ENCODE results near the gene RAX. TPM values are rescaled to one million over a fixed set of nuclear protein-coding genes. Genes with fewer than 3 reads are reported as not detected.

The RAX gene
- total and polyA plus RNA-seq, 7 experiments from 2014 or later = not detected

DNA sequence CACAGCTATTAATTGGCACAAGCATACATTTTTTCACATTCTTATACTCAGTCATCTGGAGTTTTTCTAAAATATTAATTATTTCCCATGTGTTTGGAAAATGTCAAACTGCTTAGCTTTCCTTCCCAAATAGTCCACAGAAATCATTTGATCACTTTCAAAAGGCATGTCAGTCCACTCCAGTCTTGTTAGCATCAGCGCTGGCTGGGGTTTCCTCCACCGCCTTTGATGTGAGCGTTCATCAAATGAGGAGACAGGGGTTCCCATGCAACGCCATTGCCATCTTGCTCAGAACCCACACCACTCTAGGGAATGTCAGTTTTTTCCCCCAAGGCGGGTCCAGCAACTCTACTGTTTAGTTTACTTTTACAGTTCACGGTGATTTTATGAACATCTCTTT, 13.1 kb upstream of the RAX start:
- H3K4me1 ChIP-seq (ENCODE audit: control insufficient read depth in 2 of 2, insufficient read depth in 2 of 2, low read length in 2 of 2) = no peaks in the 10 kb centered on the region
- intact Hi-C loops (cut with micrococcal nuclease) = no loop called here
- no peaks in the 10 kb centered on the region for H3K9me3 ChIP-seq (ENCODE audit: control insufficient read depth in 2 of 3, low read length in 3 of 3)
- CTCF ChIA-PET = no interaction called here
- Mint-ChIP-seq H3K4me1 (no peaks in the 10 kb centered on the region), H3K36me3 (no peaks in the 10 kb centered on the region), H3K27me3 (peaks cover 48 to 59% (median 53%) of the 10 kb centered on the region in 5 donors), H3K9me3 (no peaks in the 10 kb centered on the region), H3K27ac (no peak overlapping the region), H3K4me3 (no peak overlapping the region)
- ATAC-seq (no peak), DNase-seq (no peak)
- H3K27me3 ChIP-seq (ENCODE audit: control insufficient read depth in 2 of 2, insufficient read depth in 2 of 2, low read length in 2 of 2) = peaks cover 0 to 3% of the 10 kb centered on the region in 2 donors
- no peaks in the 10 kb centered on the region for H3K36me3 ChIP-seq (ENCODE audit: control insufficient read depth in 2 of 3, insufficient read depth in 3 of 3, low read length in 3 of 3)
- H3K4me3 ChIP-seq (ENCODE audit: low read length) = no peak overlapping the region
- H3K27ac ChIP-seq (ENCODE audit: low read depth, low read length) = no peak overlapping the region
- POLR2A ChIA-PET = no interaction called here

DNA sequence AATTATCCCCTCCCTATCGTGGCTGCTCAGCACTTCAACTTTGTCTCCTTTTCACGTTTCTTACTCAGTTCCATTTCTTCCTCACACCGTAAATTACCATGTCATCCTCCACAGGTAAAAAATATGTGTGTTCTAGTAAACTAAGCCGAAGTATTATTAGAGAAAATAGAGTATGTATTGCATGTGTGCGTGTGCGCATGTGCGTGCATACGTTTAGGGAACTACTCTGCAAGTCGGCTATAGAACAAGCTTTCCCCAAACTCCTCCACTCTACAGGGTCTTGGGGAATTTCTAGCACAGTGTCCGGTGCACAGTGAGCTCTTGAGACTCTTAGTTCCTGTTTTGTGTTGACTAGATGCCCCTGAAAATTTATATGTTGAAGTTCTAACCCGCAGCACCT, 9.1 kb upstream of the RAX start:
- no peak overlapping the region for H3K4me3 Mint-ChIP-seq
- no peaks in the 10 kb centered on the region for H3K9me3 Mint-ChIP-seq
- no peaks in the 10 kb centered on the region for H3K36me3 ChIP-seq (ENCODE audit: control insufficient read depth in 2 of 3, insufficient read depth in 3 of 3, low read length in 3 of 3)
- no peak overlapping the region for H3K27ac ChIP-seq (ENCODE audit: low read depth, low read length)
- ATAC-seq (no peak), DNase-seq (no peak)
- H3K27me3 ChIP-seq (ENCODE audit: control insufficient read depth in 2 of 2, insufficient read depth in 2 of 2, low read length in 2 of 2) = peaks cover 0 to 3% of the 10 kb centered on the region in 2 donors
- CTCF ChIA-PET = no interaction called here
- no peak overlapping the region for H3K27ac Mint-ChIP-seq
- no peaks in the 10 kb centered on the region for H3K4me1 Mint-ChIP-seq
- intact Hi-C loops (cut with micrococcal nuclease) = no loop called here
- peaks cover 60 to 77% (median 70%) of the 10 kb centered on the region in 5 donors for H3K27me3 Mint-ChIP-seq
- no peaks in the 10 kb centered on the region for H3K9me3 ChIP-seq (ENCODE audit: control insufficient read depth in 2 of 3, low read length in 3 of 3)
- no peak overlapping the region for H3K4me3 ChIP-seq (ENCODE audit: low read length)
- H3K36me3 Mint-ChIP-seq = no peaks in the 10 kb centered on the region
- H3K4me1 ChIP-seq (ENCODE audit: control insufficient read depth in 2 of 2, insufficient read depth in 2 of 2, low read length in 2 of 2) = no peaks in the 10 kb centered on the region
- POLR2A ChIA-PET = no interaction called here

DNA sequence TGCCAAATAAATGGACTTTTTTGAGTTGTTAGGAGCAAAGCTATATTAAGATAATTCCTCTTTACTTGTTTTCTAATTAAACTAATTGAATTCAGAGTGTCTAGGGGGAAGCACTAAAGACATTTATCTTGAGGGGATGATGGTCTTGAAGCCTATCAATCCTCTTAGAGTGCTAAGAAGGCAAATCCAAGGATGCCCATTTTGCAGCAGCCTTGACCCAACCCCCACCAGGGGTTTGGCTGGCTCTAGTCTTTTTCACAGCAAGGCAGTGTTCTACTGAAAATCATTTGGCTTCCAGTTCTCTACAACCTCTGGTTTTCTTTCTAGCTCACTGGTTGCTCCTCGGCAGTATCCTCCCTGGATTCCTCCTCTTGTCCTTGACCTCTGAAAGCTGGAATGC, 6.5 kb upstream of the RAX start:
- intact Hi-C loops (cut with micrococcal nuclease) = loop anchor here in 1 of 2 donors (10.0 kb wide), 1 partner anchor 415 kb away; the partner anchor contains the start of gene CCBE1
- H3K36me3 ChIP-seq (ENCODE audit: control insufficient read depth in 2 of 3, insufficient read depth in 3 of 3, low read length in 3 of 3) = no peaks in the 10 kb centered on the region
- Mint-ChIP-seq H3K27me3 (peaks cover 68 to 87% (median 73%) of the 10 kb centered on the region in 5 donors), H3K36me3 (peaks cover 0 to 3% (median 0%) of the 10 kb centered on the region in 5 donors), H3K9me3 (peaks cover 0 to 1% (median 0%) of the 10 kb centered on the region in 11 donors), H3K27ac (no peak overlapping the region), H3K4me1 (peaks cover 0 to 4% (median 0%) of the 10 kb centered on the region in 7 donors), H3K4me3 (no peak overlapping the region)
- H3K9me3 ChIP-seq (ENCODE audit: control insufficient read depth in 2 of 3, low read length in 3 of 3) = no peaks in the 10 kb centered on the region
- ChIA-PET POLR2A (no interaction called here), CTCF (no interaction called here)
- H3K4me1 ChIP-seq (ENCODE audit: control insufficient read depth in 2 of 2, insufficient read depth in 2 of 2, low read length in 2 of 2) = no peaks in the 10 kb centered on the region
- no peak overlapping the region for H3K4me3 ChIP-seq (ENCODE audit: low read length)
- no peak for ATAC-seq
- H3K27me3 ChIP-seq (ENCODE audit: control insufficient read depth in 2 of 2, insufficient read depth in 2 of 2, low read length in 2 of 2) = peaks cover 0 to under 1% of the 10 kb centered on the region in 2 donors
- DNase-seq = no peak
- H3K27ac ChIP-seq (ENCODE audit: low read depth, low read length) = no peak overlapping the region

DNA sequence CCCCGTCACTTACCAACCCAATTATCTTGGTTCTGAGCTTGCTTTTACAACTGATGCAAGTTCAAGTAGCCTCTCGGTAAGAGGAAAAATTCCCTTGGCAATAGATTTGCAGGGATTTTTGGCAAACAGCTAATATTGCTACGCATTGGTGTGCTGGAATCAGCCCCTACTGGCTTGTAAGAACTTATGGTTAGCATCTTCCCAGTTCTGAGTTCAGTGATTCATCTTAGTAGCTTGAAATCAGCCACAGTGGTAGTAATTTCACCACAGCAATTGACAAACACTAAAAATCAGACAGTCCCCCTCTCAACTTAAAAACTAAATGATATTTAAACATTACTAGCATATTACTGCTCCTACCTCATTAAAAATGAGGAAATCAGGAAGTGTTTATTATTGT, 5.9 kb upstream of the RAX start:
- peaks cover 0 to 8% (median 2%) of the 10 kb centered on the region in 7 donors for H3K4me1 Mint-ChIP-seq
- Histone ChIP-seq H3K4me3 (ENCODE audit: low read length) (no peak overlapping the region), H3K27ac (ENCODE audit: low read depth, low read length) (no peak overlapping the region), H3K9me3 (ENCODE audit: control insufficient read depth in 2 of 3, low read length in 3 of 3) (no peaks in the 10 kb centered on the region), H3K36me3 (ENCODE audit: control insufficient read depth in 2 of 3, insufficient read depth in 3 of 3, low read length in 3 of 3) (no peaks in the 10 kb centered on the region), H3K27me3 (ENCODE audit: control insufficient read depth in 2 of 2, insufficient read depth in 2 of 2, low read length in 2 of 2) (no peaks in the 10 kb centered on the region), H3K4me1 (ENCODE audit: control insufficient read depth in 2 of 2, insufficient read depth in 2 of 2, low read length in 2 of 2) (no peaks in the 10 kb centered on the region)
- ChIA-PET CTCF (no interaction called here), POLR2A (no interaction called here)
- ATAC-seq = no peak
- peaks cover 0 to 4% (median 0%) of the 10 kb centered on the region in 5 donors for H3K36me3 Mint-ChIP-seq
- no peak for DNase-seq
- H3K27ac Mint-ChIP-seq = no peak overlapping the region
- intact Hi-C loops (cut with micrococcal nuclease) = loop anchor here in 1 of 2 donors (10.0 kb wide), 1 partner anchor 416 kb away; the partner anchor contains the start of gene CCBE1
- H3K4me3 Mint-ChIP-seq = no peak overlapping the region
- peaks cover 0 to 1% (median 0%) of the 10 kb centered on the region in 11 donors for H3K9me3 Mint-ChIP-seq
- peaks cover 68 to 87% (median 74%) of the 10 kb centered on the region in 5 donors for H3K27me3 Mint-ChIP-seq

DNA sequence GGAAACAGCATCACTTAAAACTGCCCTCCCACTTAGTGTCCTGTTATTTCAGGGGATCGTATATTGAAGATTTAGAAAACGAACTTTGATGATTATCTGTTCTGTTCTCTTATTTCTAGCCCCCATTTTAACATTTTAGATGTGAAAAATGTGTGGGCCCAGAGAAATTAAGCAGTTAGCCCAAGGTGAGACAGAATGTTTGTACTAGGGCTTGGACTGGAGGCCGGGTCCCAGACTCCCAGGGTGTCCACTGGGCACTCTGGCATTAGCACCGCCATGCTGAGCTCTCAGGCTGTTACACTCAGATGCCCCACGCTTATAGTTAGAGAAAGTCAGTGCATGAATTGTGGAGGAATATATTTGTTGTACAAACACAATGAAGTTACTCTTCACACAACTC, 5.5 kb upstream of the RAX start:
- H3K4me3 ChIP-seq (ENCODE audit: low read length) = no peak overlapping the region
- CTCF ChIA-PET = no interaction called here
- no peak overlapping the region for H3K27ac ChIP-seq (ENCODE audit: low read depth, low read length)
- no peaks in the 10 kb centered on the region for H3K4me1 ChIP-seq (ENCODE audit: control insufficient read depth in 2 of 2, insufficient read depth in 2 of 2, low read length in 2 of 2)
- H3K4me3 Mint-ChIP-seq = no peak overlapping the region
- H3K27ac Mint-ChIP-seq = no peak overlapping the region
- DNase-seq (no peak), ATAC-seq (no peak)
- H3K36me3 ChIP-seq (ENCODE audit: control insufficient read depth in 2 of 3, insufficient read depth in 3 of 3, low read length in 3 of 3) = no peaks in the 10 kb centered on the region
- intact Hi-C loops (cut with micrococcal nuclease) = loop anchor here in 1 of 2 donors (10.0 kb wide), 1 partner anchor 416 kb away; the partner anchor contains the start of gene CCBE1
- peaks cover 2 to 8% (median 4%) of the 10 kb centered on the region in 7 donors for H3K4me1 Mint-ChIP-seq
- H3K27me3 ChIP-seq (ENCODE audit: control insufficient read depth in 2 of 2, insufficient read depth in 2 of 2, low read length in 2 of 2) = no peaks in the 10 kb centered on the region
- H3K9me3 Mint-ChIP-seq = peaks cover 0 to 1% (median 0%) of the 10 kb centered on the region in 11 donors
- peaks cover 0 to 4% (median 0%) of the 10 kb centered on the region in 5 donors for H3K36me3 Mint-ChIP-seq
- POLR2A ChIA-PET = no interaction called here
- no peaks in the 10 kb centered on the region for H3K9me3 ChIP-seq (ENCODE audit: control insufficient read depth in 2 of 3, low read length in 3 of 3)
- H3K27me3 Mint-ChIP-seq = peaks cover 68 to 87% (median 76%) of the 10 kb centered on the region in 5 donors

DNA sequence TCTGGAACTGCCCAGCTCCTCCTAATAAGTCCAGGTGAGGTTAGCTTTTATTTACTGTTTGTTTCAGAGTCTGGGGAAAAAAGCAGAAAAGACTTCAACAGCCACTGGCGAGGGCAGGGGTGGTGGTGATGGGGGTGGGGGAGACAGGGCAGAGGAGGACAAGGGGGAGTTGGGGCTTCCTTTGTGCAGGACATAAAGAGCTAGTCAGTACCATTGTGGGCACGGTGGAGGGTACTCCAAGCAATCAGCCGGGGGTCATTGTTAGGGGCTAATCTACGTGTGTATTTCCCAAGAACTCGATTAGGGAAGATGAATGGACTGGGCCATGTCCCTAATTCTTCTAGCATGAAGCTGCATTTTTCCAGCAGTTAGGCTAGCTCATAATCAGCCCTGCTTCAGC, 2.8 kb upstream of the RAX start:
- Mint-ChIP-seq H3K27ac (no peak overlapping the region), H3K36me3 (peaks cover 0 to 4% (median 0%) of the 10 kb centered on the region in 5 donors), H3K9me3 (peaks cover 0 to 1% (median 0%) of the 10 kb centered on the region in 11 donors), H3K4me3 (peak overlapping the region in 1 of 10 donors; percentile 46), H3K4me1 (peaks cover 7 to 18% (median 9%) of the 10 kb centered on the region in 7 donors), H3K27me3 (peaks cover 63 to 79% (median 73%) of the 10 kb centered on the region in 5 donors)
- Histone ChIP-seq H3K4me1 (ENCODE audit: control insufficient read depth in 2 of 2, insufficient read depth in 2 of 2, low read length in 2 of 2) (no peaks in the 10 kb centered on the region), H3K27ac (ENCODE audit: low read depth, low read length) (no peak overlapping the region), H3K36me3 (ENCODE audit: control insufficient read depth in 2 of 3, insufficient read depth in 3 of 3, low read length in 3 of 3) (no peaks in the 10 kb centered on the region), H3K9me3 (ENCODE audit: control insufficient read depth in 2 of 3, low read length in 3 of 3) (no peaks in the 10 kb centered on the region), H3K4me3 (ENCODE audit: low read length) (no peak overlapping the region), H3K27me3 (ENCODE audit: control insufficient read depth in 2 of 2, insufficient read depth in 2 of 2, low read length in 2 of 2) (peaks cover 0 to 4% of the 10 kb centered on the region in 2 donors)
- DNase-seq (no peak), ATAC-seq (no peak)
- intact Hi-C loops (cut with micrococcal nuclease) = loop anchor here in 1 of 2 donors (10.0 kb wide), 1 partner anchor 419 kb away; the partner anchor contains the start of gene CCBE1
- POLR2A ChIA-PET = no interaction called here
- CTCF ChIA-PET = no interaction called here

DNA sequence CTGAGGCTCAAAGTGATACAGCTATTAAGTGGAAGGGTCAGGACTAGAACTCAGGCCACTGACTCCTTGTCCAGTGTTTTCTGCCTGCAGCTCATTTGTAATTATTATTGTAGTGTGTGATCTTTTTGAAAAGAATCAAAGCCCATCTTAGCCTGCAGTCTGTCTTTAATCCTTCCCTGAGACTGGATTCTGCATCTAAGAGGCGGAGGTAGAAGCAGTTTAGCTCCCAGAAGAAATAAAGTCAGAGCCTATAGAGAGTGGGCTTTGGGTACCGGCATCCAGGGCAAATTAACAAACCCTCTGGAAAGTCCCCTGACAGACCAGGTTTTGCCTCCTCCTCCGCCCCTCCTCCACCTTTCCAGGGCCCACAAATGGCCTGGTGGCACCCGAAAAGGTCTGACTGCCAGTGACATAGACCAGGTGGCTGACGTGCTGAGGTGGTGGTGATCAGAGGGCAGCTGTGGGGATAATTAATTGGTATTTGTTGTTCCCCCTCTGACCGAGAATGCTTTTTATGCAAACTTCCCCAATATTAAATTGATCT, 2.2 kb upstream of the RAX start:
- H3K9me3 Mint-ChIP-seq = peaks cover 0 to 1% (median 0%) of the 10 kb centered on the region in 11 donors
- intact Hi-C loops (cut with micrococcal nuclease) = loop anchor here in 1 of 2 donors (10.0 kb wide), 1 partner anchor 419 kb away; the partner anchor contains the start of gene CCBE1
- Histone ChIP-seq H3K27ac (ENCODE audit: low read depth, low read length) (no peak overlapping the region), H3K4me3 (ENCODE audit: low read length) (no peak overlapping the region), H3K36me3 (ENCODE audit: control insufficient read depth in 2 of 3, insufficient read depth in 3 of 3, low read length in 3 of 3) (no peaks in the 10 kb centered on the region), H3K4me1 (ENCODE audit: control insufficient read depth in 2 of 2, insufficient read depth in 2 of 2, low read length in 2 of 2) (no peaks in the 10 kb centered on the region), H3K27me3 (ENCODE audit: control insufficient read depth in 2 of 2, insufficient read depth in 2 of 2, low read length in 2 of 2) (peaks cover 5 to 7% of the 10 kb centered on the region in 2 donors), H3K9me3 (ENCODE audit: control insufficient read depth in 2 of 3, low read length in 3 of 3) (no peaks in the 10 kb centered on the region)
- peaks cover 7 to 21% (median 9%) of the 10 kb centered on the region in 7 donors for H3K4me1 Mint-ChIP-seq
- DNase-seq (no peak), ATAC-seq (no peak)
- H3K4me3 Mint-ChIP-seq = peak overlapping the region in 1 of 10 donors; percentile 13
- ChIA-PET CTCF (no interaction called here), POLR2A (no interaction called here)
- H3K27me3 Mint-ChIP-seq = peaks cover 63 to 79% (median 73%) of the 10 kb centered on the region in 5 donors
- peaks cover 0 to 4% (median 0%) of the 10 kb centered on the region in 5 donors for H3K36me3 Mint-ChIP-seq
- H3K27ac Mint-ChIP-seq = no peak overlapping the region
